Measurements from ENCODE around the gene ADAMTSL5.
A peak's percentile ranks its signal among the peaks of the same experiment; 100 is the strongest.

ADAMTSL5 gene, protein sequence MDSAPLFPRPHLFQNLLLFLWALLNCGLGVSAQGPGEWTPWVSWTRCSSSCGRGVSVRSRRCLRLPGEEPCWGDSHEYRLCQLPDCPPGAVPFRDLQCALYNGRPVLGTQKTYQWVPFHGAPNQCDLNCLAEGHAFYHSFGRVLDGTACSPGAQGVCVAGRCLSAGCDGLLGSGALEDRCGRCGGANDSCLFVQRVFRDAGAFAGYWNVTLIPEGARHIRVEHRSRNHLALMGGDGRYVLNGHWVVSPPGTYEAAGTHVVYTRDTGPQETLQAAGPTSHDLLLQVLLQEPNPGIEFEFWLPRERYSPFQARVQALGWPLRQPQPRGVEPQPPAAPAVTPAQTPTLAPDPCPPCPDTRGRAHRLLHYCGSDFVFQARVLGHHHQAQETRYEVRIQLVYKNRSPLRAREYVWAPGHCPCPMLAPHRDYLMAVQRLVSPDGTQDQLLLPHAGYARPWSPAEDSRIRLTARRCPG

GRCh38 chr19:1512671-1513498 is at the start of gene ADAMTSL5:
Gene ADAMTSL5, minus strand, starts transcription at chr19:1513019. Its CDS starts 2,076 bp downstream, at chr19:1510943.
- FAIRE-seq (no peak), DNase-seq (ENCODE audit: insufficient read length, low spot score) (no peak)
- TF ChIP-seq CTCF (IDR thresholded peaks at IDR 0.05; ENCODE audit: insufficient read depth, missing control alignments): peak; percentile 18

- no peak for FAIRE-seq
- DNase-seq (ENCODE audit: insufficient read length, low spot score): no peak
- no peak for TF ChIP-seq CTCF (IDR thresholded peaks at IDR 0.05; ENCODE audit: insufficient read depth, missing control alignments)
Measured at GRCh38 chr19:1561236-1561842, 48.5 kb upstream of the ADAMTSL5 start.

DNA sequence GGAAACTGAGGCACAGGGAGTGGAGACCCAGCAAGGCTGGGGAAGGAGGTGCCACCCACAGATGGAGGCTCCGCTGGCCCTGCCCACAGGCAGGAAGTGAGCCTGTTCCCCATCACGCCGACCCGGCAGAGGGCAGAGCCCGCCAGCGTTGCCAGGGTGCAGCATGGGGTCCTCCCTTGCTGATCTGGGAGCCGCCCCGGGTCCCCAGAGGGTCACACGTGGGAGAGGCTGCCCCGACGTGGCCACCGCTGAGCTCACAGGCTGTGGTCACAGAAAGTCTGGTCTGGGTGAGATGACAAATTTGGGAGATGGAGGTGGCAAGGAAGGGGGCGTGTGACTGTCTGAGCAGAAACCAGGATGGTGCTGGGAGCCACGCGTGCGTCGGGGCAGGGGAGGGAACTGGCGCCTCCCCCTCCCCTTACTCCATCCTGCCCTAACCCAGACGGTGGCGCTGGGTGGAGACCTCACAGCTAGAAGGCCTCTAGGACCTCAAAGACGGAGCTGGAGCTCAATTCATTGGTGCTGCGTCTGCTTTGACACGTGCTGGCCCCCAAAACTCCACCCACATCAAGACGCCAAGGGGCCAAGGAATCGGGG is 47.6 kb upstream of the ADAMTSL5 start:
- DNase-seq (ENCODE audit: insufficient read length, low spot score) (no peak), FAIRE-seq (no peak)
- TF ChIP-seq CTCF (IDR thresholded peaks at IDR 0.05; ENCODE audit: insufficient read depth, missing control alignments): no peak

DNA sequence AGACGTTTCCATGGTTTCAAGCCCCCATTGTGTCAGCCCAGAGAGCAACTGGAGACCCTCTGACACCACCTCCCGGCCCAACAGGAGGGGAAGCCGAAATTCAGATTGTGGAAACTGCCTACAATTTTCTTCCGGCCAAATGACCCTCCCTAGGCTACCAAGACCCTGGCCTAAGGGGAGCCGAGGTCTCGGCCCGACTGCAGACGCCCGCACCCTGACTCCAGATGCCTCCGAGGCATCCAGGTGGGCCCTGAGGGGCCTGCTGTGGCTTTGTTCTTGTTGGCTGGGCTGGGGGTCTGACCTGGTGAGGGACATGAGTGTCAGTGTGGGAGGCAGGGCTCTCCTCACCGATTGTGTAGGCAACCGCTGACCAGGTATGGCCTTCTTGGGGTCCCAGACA is 45.7 kb upstream of the ADAMTSL5 start:
- TF ChIP-seq CTCF (IDR thresholded peaks at IDR 0.05; ENCODE audit: insufficient read depth, missing control alignments): no peak
- DNase-seq (ENCODE audit: insufficient read length, low spot score): no peak
- FAIRE-seq: no peak

- DNase-seq (ENCODE audit: insufficient read length, low spot score): no peak
- FAIRE-seq: no peak
- TF ChIP-seq CTCF (IDR thresholded peaks at IDR 0.05; ENCODE audit: insufficient read depth, missing control alignments): no peak
Measured at GRCh38 chr19:1556390-1557070, 43.7 kb upstream of the ADAMTSL5 start.

All from D721Med (cell line).